Measurements from ENCODE around the gene RASIP1.
A peak's percentile ranks its signal among the peaks of the same experiment; 100 is the strongest.
"Not testable (repeated sequence)": the region's sequence is repeated elsewhere in the genome, so short reads cannot be mapped to it uniquely, and the experiment has no call there.

Gene RASIP1

DNA sequence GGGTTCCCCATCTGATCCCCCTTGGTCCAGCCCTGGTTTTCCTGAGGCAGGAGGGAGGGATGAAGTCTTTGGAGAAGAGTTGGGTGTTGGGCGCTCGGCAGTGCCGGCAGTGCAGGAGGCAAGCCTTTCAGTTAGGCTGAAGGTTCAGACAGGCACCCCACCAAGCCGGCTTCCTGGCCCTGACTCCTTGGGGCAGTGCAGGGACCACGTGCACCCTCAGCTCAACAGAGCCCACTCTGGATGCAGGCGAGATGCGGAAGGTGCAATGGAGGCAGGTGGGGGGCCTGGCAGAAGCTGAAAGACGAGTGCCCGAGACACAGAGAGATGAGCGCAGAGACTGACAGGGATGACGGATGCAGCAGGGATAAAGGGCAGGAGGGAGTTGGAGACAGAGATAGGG lies 31.9 kb downstream of the RASIP1 start:
- peaks cover 5% of the 10 kb centered on the region for H3K36me3 ChIP-seq (ENCODE audit: control insufficient read depth, insufficient read depth, low read length)
- H3K9ac ChIP-seq (ENCODE audit: low read length): no peak overlapping the region
- H3K4me3 ChIP-seq (ENCODE audit: low read length): no peak overlapping the region
- no peaks in the 10 kb centered on the region for H3K27me3 ChIP-seq (ENCODE audit: control insufficient read depth, insufficient read depth, low read length)
- peaks cover 7% of the 10 kb centered on the region for H3K4me1 ChIP-seq (ENCODE audit: control insufficient read depth, insufficient read depth, low read length)
- H3K9me3 ChIP-seq (ENCODE audit: control insufficient read depth, low read length): no peaks in the 10 kb centered on the region

GRCh38 chr19:48705431-48705830 lies 35.0 kb downstream of the RASIP1 start:
- no peaks in the 10 kb centered on the region for H3K27me3 ChIP-seq (ENCODE audit: control insufficient read depth, insufficient read depth, low read length)
- H3K36me3 ChIP-seq (ENCODE audit: control insufficient read depth, insufficient read depth, low read length): peaks cover 6% of the 10 kb centered on the region
- H3K4me1 ChIP-seq (ENCODE audit: control insufficient read depth, insufficient read depth, low read length): no peaks in the 10 kb centered on the region
- H3K4me3 ChIP-seq (ENCODE audit: low read length): no peak overlapping the region
- H3K9ac ChIP-seq (ENCODE audit: low read length): no peak overlapping the region
- H3K9me3 ChIP-seq (ENCODE audit: control insufficient read depth, low read length): no peaks in the 10 kb centered on the region

DNA sequence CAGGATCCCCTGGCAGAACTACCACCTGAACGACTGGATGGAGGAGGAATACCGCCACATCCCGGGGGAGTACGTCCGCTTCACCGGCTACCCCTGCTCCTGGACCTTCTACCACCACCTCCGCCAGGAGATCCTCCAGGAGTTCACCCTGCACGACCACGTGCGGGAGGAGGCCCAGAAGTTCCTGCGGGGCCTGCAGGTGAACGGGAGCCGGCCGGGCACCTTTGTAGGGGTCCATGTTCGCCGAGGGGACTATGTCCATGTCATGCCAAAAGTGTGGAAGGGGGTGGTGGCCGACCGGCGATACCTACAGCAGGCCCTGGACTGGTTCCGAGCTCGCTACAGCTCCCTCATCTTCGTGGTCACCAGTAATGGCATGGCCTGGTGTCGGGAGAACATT lies 37.1 kb downstream of the RASIP1 start:
- no peaks in the 10 kb centered on the region for H3K9me3 ChIP-seq (ENCODE audit: control insufficient read depth, low read length)
- peaks cover 6% of the 10 kb centered on the region for H3K36me3 ChIP-seq (ENCODE audit: control insufficient read depth, insufficient read depth, low read length)
- H3K4me3 ChIP-seq (ENCODE audit: low read length): no peak overlapping the region
- H3K9ac ChIP-seq (ENCODE audit: low read length): no peak overlapping the region
- no peaks in the 10 kb centered on the region for H3K27me3 ChIP-seq (ENCODE audit: control insufficient read depth, insufficient read depth, low read length)
- H3K4me1 ChIP-seq (ENCODE audit: control insufficient read depth, insufficient read depth, low read length): peaks cover 4% of the 10 kb centered on the region

DNA sequence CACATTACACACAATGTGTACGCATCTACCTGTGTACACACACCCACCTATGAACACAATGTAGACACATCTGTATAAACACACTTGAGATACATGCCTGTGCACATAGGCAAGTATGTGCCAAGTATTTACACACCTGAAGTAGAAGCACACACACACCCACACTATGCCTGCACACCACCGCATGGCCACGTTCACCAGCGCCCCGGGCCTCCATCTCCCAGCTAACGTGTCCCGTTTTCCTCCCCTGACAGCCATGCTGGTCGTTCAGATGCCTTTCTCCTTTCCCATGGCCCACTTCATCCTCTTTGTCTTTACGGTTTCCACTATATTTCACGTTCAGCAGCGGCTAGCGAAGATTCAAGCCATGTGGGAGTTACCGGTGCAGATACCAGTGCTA lies 37.7 kb downstream of the RASIP1 start:
- no peak overlapping the region for H3K4me3 ChIP-seq (ENCODE audit: low read length)
- H3K9ac ChIP-seq (ENCODE audit: low read length): no peak overlapping the region
- no peaks in the 10 kb centered on the region for H3K9me3 ChIP-seq (ENCODE audit: control insufficient read depth, low read length)
- peaks cover 6% of the 10 kb centered on the region for H3K36me3 ChIP-seq (ENCODE audit: control insufficient read depth, insufficient read depth, low read length)
- peaks cover 7% of the 10 kb centered on the region for H3K4me1 ChIP-seq (ENCODE audit: control insufficient read depth, insufficient read depth, low read length)
- no peaks in the 10 kb centered on the region for H3K27me3 ChIP-seq (ENCODE audit: control insufficient read depth, insufficient read depth, low read length)

DNA sequence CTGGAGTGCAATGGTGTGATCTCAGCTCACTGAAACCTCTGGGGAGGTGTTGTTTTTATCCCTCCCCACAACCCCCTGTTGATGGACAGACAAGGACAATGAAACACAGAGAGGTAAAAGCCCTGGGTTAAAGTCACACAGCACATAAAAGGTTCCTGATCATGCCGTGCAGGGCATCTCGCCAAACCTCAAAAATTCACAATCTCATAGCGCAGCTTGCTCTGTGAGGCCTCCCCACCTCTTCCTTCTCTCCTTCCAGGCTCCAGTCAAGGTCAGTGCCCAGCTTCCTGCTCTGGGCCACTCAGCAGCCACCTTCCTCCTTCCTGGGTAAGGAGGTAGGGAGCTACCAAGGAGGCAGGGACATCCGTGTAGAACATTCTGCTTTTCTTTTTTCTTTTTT lies 42.4 kb downstream of the RASIP1 start:
- Histone ChIP-seq H3K36me3 (ENCODE audit: control insufficient read depth, insufficient read depth, low read length) (no peaks in the 10 kb centered on the region), H3K4me3 (ENCODE audit: low read length) (no peak overlapping the region), H3K9ac (ENCODE audit: low read length) (peak overlapping the region; percentile 100), H3K4me1 (ENCODE audit: control insufficient read depth, insufficient read depth, low read length) (peaks cover 13% of the 10 kb centered on the region), H3K9me3 (ENCODE audit: control insufficient read depth, low read length) (no peaks in the 10 kb centered on the region), H3K27me3 (ENCODE audit: control insufficient read depth, insufficient read depth, low read length) (no peaks in the 10 kb centered on the region)

DNA sequence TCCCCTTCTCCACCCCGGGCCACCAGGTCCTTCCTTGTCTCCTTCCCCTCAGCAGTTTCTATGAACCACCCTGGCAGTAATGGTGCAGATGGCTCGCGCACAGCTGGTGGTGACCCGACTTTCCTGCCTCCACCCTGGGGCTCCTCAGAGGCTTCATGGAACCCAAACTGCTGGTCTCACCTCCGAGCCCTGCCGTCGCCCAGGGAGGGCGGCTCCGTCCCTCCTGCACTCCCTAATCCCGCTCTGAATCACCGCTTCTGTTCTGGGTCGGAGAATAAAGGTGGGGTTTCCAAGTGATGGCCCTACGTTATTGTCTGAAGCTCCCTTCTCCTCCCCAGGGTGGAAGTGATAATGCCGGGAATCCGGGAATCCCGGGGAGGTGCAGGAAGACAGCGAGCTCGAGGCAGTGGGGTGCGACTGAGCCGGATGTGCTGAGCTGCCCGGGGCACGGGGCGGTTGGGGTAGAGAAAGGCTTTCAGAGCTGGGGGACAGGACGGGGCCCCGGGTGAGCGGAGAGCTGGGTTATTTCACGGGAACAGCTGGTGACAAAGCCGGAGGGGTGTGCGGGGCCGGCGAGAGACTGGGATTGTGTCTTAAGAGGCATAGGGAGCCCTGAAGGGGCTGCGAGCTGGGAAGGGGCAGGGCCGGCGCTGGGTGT lies 43.9 kb downstream of the RASIP1 start:
- no peaks in the 10 kb centered on the region for H3K9me3 ChIP-seq (ENCODE audit: control insufficient read depth, low read length)
- peak overlapping the region; percentile 97 for H3K4me3 ChIP-seq (ENCODE audit: low read length)
- H3K4me1 ChIP-seq (ENCODE audit: control insufficient read depth, insufficient read depth, low read length): peaks cover 13% of the 10 kb centered on the region
- no peaks in the 10 kb centered on the region for H3K27me3 ChIP-seq (ENCODE audit: control insufficient read depth, insufficient read depth, low read length)
- peak overlapping the region; percentile 100 for H3K9ac ChIP-seq (ENCODE audit: low read length)
- no peaks in the 10 kb centered on the region for H3K36me3 ChIP-seq (ENCODE audit: control insufficient read depth, insufficient read depth, low read length)

DNA sequence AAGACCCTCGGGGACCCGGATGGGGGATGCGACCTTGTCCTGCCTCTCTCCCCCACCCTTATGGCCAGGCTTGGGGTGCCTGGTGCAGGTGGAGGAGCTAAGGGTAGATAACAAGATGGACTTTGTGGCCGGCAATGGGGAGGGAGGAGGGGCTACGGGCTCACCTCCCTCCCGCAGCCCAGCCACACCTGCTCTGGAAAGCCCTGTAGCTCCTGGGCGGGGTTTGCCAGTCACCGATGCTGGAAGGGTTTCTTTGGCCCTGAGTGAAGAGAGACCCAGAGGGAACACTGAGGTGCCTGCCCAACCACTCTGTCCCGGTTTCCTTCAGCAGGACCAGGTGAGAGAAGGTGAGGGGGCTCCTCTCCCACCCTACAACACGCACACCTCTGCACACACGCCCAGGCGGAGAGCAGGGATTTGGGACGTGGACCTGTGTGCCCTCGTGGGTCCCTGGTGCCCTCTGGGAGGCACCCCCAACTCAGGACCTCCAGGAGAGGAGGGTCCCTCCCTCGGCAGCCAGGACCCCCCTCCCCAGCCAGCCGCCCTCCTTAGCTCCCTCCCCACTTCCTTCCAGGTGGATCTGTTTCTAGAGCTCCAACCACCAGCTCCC lies 44.6 kb downstream of the RASIP1 start, which contains the start of gene FUT2:
Gene FUT2 (plus strand): TSS at position 229 of the 610 bp plus-strand sequence. CDS start 6,986 bp downstream, outside the sequence.
- Histone ChIP-seq H3K4me1 (ENCODE audit: control insufficient read depth, insufficient read depth, low read length) (peaks cover 13% of the 10 kb centered on the region), H3K36me3 (ENCODE audit: control insufficient read depth, insufficient read depth, low read length) (no peaks in the 10 kb centered on the region), H3K9ac (ENCODE audit: low read length) (peak within 1 kb of the TSS; percentile 100), H3K4me3 (ENCODE audit: low read length) (peak within 1 kb of the TSS; percentile 97), H3K27me3 (ENCODE audit: control insufficient read depth, insufficient read depth, low read length) (no peaks in the 10 kb centered on the region), H3K9me3 (ENCODE audit: control insufficient read depth, low read length) (no peaks in the 10 kb centered on the region)

DNA sequence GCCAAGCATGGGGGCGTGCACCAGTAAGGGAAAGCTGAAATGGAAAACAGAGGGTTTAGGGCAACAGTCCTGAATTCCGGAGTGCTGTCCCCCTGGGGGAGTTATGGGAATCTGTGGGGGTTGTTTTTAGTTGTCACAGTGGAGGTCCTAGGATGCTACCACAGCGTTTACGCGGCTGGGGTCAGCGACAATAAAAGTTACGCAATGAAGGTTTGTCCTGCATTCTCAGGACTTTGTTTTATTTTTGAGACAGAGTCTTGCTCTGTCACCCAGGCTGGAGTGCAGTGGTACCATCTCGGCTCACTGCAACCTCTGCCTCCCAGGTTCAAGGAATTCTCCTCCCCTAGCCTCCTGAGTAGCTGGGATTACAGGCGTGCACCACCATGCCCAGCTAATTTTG lies 46.8 kb downstream of the RASIP1 start:
- H3K9ac ChIP-seq (ENCODE audit: low read length): not testable (repeated sequence)
- H3K4me1 ChIP-seq (ENCODE audit: control insufficient read depth, insufficient read depth, low read length): peaks cover 13% of the 10 kb centered on the region

DNA sequence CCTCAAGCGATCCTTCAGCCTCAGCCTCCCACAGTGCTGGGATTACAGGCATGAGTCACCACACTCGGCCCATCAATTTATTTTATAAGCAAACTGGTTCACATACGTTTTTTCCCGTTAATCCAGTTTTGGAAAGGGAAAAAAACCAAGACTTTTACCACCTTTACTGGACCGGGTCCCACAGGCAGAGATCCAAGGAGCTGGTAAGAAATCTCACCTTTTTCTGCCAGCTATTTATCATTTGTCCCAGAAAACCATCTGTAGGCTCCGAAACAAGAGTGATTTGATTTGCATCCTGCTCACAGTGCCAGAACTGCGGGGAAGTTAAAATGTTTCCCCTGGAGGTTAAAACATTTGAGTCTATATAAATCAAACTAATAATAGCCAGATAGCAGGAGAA lies 51.0 kb downstream of the RASIP1 start:
- Histone ChIP-seq H3K4me1 (ENCODE audit: control insufficient read depth, insufficient read depth, low read length) (peaks cover 17% of the 10 kb centered on the region), H3K4me3 (ENCODE audit: low read length) (no peak overlapping the region), H3K9me3 (ENCODE audit: control insufficient read depth, low read length) (no peaks in the 10 kb centered on the region), H3K27me3 (ENCODE audit: control insufficient read depth, insufficient read depth, low read length) (no peaks in the 10 kb centered on the region), H3K9ac (ENCODE audit: low read length) (no peak overlapping the region), H3K36me3 (ENCODE audit: control insufficient read depth, insufficient read depth, low read length) (no peaks in the 10 kb centered on the region)

More for the DNA sequence above, 46.8 kb downstream of the RASIP1 start:
- not testable (repeated sequence) for H3K27me3 ChIP-seq (ENCODE audit: control insufficient read depth, insufficient read depth, low read length); H3K9me3 ChIP-seq (ENCODE audit: control insufficient read depth, low read length); H3K36me3 ChIP-seq (ENCODE audit: control insufficient read depth, insufficient read depth, low read length); H3K4me3 ChIP-seq (ENCODE audit: low read length)

DNA sequence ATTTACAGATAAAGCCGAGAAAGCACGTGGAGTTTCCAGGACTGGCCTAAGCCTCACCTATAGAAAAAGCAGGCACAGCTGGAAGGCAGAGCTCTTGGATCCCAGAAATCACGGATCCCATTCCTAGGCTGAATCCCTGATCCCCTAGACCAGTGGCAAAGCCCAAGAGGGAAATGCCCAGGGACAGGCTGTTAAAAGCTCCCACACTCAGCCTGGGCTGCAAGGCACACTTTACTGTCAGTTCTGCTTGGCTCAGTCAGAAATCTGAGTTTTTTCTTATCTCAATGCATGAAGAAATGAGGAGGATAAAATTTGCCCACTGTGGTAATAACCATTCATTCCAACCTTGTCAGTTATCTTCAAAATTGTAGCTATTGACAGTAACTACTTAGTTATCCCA lies 52.6 kb downstream of the RASIP1 start:
- Histone ChIP-seq H3K9me3 (ENCODE audit: control insufficient read depth, low read length) (no peaks in the 10 kb centered on the region), H3K36me3 (ENCODE audit: control insufficient read depth, insufficient read depth, low read length) (no peaks in the 10 kb centered on the region), H3K4me3 (ENCODE audit: low read length) (no peak overlapping the region), H3K9ac (ENCODE audit: low read length) (no peak overlapping the region), H3K4me1 (ENCODE audit: control insufficient read depth, insufficient read depth, low read length) (peaks cover 28% of the 10 kb centered on the region), H3K27me3 (ENCODE audit: control insufficient read depth, insufficient read depth, low read length) (no peaks in the 10 kb centered on the region)

- H3K27me3 ChIP-seq (ENCODE audit: control insufficient read depth, insufficient read depth, low read length); H3K4me3 ChIP-seq (ENCODE audit: low read length); H3K9ac ChIP-seq (ENCODE audit: low read length); H3K36me3 ChIP-seq (ENCODE audit: control insufficient read depth, insufficient read depth, low read length); H3K9me3 ChIP-seq (ENCODE audit: control insufficient read depth, low read length): not testable (repeated sequence)
- peaks cover 32% of the 10 kb centered on the region for H3K4me1 ChIP-seq (ENCODE audit: control insufficient read depth, insufficient read depth, low read length)
Measured at GRCh38 chr19:48686637-48687036, 53.8 kb downstream of the RASIP1 start.

- no peaks in the 10 kb centered on the region for H3K9me3 ChIP-seq (ENCODE audit: control insufficient read depth, low read length)
- no peaks in the 10 kb centered on the region for H3K36me3 ChIP-seq (ENCODE audit: control insufficient read depth, insufficient read depth, low read length)
- H3K9ac ChIP-seq (ENCODE audit: low read length): no peak overlapping the region
- H3K4me3 ChIP-seq (ENCODE audit: low read length): no peak overlapping the region
- H3K27me3 ChIP-seq (ENCODE audit: control insufficient read depth, insufficient read depth, low read length): no peaks in the 10 kb centered on the region
- H3K4me1 ChIP-seq (ENCODE audit: control insufficient read depth, insufficient read depth, low read length): peaks cover 38% of the 10 kb centered on the region
Measured at GRCh38 chr19:48686088-48686487, 54.3 kb downstream of the RASIP1 start.

Measured in mucosa of stomach (tissue), 1 donor.